ENCODE data around the gene SYNDIG1.

Gene SYNDIG1

GRCh38 chr20:24630486-24631172 lies 161.2 kb downstream of the SYNDIG1 start:
- Histone ChIP-seq H3K36me3 (no peaks in the 10 kb centered on the region), H3K4me1 (ENCODE audit: control insufficient read depth in 1 of 2, insufficient read depth in 1 of 2, low read depth in 1 of 2, low read length in 1 of 2) (peaks cover 8 to 9% of the 10 kb centered on the region in 2 experiments), H3K9me3 (no peaks in the 10 kb centered on the region), H3K27me3 (peaks cover 31% of the 10 kb centered on the region), H3K27ac (no peak overlapping the region), H3K4me3 (ENCODE audit: low read depth in 1 of 2, low read length in 1 of 2) (no peak overlapping the region)
- TF ChIP-seq, protein P1, sequence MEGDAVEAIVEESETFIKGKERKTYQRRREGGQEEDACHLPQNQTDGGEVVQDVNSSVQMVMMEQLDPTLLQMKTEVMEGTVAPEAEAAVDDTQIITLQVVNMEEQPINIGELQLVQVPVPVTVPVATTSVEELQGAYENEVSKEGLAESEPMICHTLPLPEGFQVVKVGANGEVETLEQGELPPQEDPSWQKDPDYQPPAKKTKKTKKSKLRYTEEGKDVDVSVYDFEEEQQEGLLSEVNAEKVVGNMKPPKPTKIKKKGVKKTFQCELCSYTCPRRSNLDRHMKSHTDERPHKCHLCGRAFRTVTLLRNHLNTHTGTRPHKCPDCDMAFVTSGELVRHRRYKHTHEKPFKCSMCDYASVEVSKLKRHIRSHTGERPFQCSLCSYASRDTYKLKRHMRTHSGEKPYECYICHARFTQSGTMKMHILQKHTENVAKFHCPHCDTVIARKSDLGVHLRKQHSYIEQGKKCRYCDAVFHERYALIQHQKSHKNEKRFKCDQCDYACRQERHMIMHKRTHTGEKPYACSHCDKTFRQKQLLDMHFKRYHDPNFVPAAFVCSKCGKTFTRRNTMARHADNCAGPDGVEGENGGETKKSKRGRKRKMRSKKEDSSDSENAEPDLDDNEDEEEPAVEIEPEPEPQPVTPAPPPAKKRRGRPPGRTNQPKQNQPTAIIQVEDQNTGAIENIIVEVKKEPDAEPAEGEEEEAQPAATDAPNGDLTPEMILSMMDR (IDR thresholded peaks at IDR 0.05), result no peak

- peaks cover 35% of the 10 kb centered on the region for H3K27me3 ChIP-seq
- no peaks in the 10 kb centered on the region for H3K9me3 ChIP-seq
- TF ChIP-seq, protein P1 (IDR thresholded peaks at IDR 0.05), result no peak
- no peak overlapping the region for H3K4me3 ChIP-seq (ENCODE audit: low read depth in 1 of 2, low read length in 1 of 2)
- H3K36me3 ChIP-seq, result no peaks in the 10 kb centered on the region
- no peak overlapping the region for H3K27ac ChIP-seq
- H3K4me1 ChIP-seq (ENCODE audit: control insufficient read depth in 1 of 2, insufficient read depth in 1 of 2, low read depth in 1 of 2, low read length in 1 of 2), result peaks cover 8 to 9% of the 10 kb centered on the region in 2 experiments
Observed at GRCh38 chr20:24631173-24631505, 161.7 kb downstream of the SYNDIG1 start.

DNA sequence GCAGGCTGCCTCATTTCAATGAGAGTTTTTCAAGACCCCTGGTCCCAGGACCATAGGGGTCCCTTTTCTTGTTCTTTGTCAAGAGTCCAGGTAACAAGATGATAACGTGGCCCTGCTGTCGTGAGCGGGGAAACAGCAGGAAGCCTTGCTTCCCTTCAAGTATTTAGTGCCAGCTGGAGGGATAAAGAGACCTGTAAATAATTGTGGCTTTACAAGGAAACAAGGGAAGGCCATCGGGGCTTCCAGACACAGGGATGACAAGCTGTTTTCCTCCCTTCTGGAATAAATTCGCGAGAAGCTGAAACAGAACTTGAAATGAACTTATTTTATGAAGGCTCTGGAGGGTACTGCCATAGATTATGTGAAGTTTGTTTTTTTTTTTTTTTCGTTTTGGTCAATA lies 163.2 kb downstream of the SYNDIG1 start:
- Histone ChIP-seq H3K4me3 (ENCODE audit: low read depth in 1 of 2, low read length in 1 of 2) (no peak overlapping the region), H3K9me3 (no peaks in the 10 kb centered on the region), H3K36me3 (no peaks in the 10 kb centered on the region), H3K27ac (no peak overlapping the region), H3K4me1 (ENCODE audit: control insufficient read depth in 1 of 2, insufficient read depth in 1 of 2, low read depth in 1 of 2, low read length in 1 of 2) (peaks cover 8 to 9% of the 10 kb centered on the region in 2 experiments), H3K27me3 (peaks cover 33% of the 10 kb centered on the region)
- TF ChIP-seq, protein P1 (IDR thresholded peaks at IDR 0.05), result no peak

DNA sequence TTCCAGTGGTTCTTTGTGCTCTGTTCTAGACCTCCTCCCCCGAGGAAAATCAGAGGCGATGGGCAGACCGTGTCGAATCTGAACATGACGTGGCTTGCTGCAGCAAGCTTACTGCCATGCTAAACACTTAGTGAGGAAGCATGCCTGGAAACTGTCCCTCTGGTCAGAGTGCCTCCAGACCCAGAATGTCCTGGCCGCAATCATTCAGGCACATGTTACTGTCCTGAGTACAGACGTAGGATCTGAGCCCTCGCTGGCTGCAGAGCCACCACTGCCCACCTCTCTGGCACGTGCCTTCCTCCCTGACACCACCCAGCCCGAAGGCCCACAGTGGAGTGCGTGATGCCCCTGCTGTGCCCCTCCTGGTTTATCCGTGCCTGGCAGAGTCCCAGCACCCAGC lies 163.6 kb downstream of the SYNDIG1 start:
- no peaks in the 10 kb centered on the region for H3K36me3 ChIP-seq
- TF ChIP-seq, protein P1 (IDR thresholded peaks at IDR 0.05), result no peak
- H3K27me3 ChIP-seq, result peaks cover 28% of the 10 kb centered on the region
- H3K4me3 ChIP-seq (ENCODE audit: low read depth in 1 of 2, low read length in 1 of 2), result no peak overlapping the region
- H3K9me3 ChIP-seq, result no peaks in the 10 kb centered on the region
- peaks cover 8 to 9% of the 10 kb centered on the region in 2 experiments for H3K4me1 ChIP-seq (ENCODE audit: control insufficient read depth in 1 of 2, insufficient read depth in 1 of 2, low read depth in 1 of 2, low read length in 1 of 2)
- H3K27ac ChIP-seq, result no peak overlapping the region

DNA sequence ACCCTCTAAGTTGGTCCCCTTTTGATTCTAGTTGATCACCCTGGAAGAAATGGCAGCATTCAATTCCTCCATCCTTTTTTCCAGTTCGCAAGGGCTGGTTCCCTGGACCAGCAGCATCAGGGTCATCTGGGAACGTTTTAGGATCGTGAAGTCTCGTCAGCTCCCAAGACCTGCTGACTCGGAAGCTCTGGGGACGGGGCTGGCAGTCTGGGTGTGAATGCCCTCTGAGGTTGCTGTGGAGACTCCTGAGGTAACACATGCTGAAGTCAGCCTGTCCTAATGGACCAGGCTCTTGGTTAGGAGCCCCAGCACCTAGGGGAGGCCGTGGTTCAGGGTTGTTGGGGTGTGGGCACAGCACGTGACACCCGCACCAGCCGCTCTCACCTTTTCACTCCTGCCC lies 164.1 kb downstream of the SYNDIG1 start:
- Histone ChIP-seq H3K36me3 (no peaks in the 10 kb centered on the region), H3K4me1 (ENCODE audit: control insufficient read depth in 1 of 2, insufficient read depth in 1 of 2, low read depth in 1 of 2, low read length in 1 of 2) (peaks cover 8 to 9% of the 10 kb centered on the region in 2 experiments), H3K4me3 (ENCODE audit: low read depth in 1 of 2, low read length in 1 of 2) (no peak overlapping the region), H3K27me3 (peaks cover 23% of the 10 kb centered on the region), H3K27ac (no peak overlapping the region), H3K9me3 (no peaks in the 10 kb centered on the region)
- TF ChIP-seq, protein P1 (IDR thresholded peaks at IDR 0.05), result no peak

All from neutrophil (primary cell).